Measurements from ENCODE around the gene FXYD6. TPM values are rescaled to one million over a fixed set of nuclear protein-coding genes. Genes with fewer than 3 reads are reported as not detected.

FXYD6 gene
- total RNA-seq, 1 experiment from 2014 or later, result not detected

DNA sequence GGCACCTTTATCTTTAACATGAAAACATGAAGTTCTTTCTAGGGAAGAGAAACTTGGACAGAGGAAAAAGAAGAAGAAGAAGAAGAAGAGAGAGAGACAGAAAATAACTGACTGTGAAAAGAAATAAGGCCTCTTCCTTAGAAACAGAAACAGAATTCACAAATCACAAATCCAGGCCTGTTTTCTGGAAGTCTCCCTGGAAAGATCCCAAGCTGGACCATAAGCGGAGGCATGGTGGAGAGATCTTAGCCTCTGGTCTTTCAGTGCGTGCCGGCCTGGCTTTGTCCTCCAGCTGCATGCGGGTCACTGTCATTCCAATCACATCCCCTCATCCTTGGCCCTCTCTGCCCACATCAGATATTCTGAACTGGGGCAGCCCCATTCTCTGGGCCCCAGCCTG lies 6.9 kb downstream of the FXYD6 start:
- no TSS peak for BruUV-seq (replicated peaks)
- no peaks in the 10 kb centered on the region for H3K36me3 ChIP-seq (ENCODE audit: low read depth, low read length)
- H2AFZ ChIP-seq (ENCODE audit: low read length), result no peak overlapping the region
- H3K27me3 ChIP-seq (ENCODE audit: low read length), result peaks cover 100% of the 10 kb centered on the region
- intact Hi-C loops (cut with micrococcal nuclease), result no loop called here
- CTCF ChIA-PET, result no interaction called here
- no peaks in the 10 kb centered on the region for H4K20me1 ChIP-seq (ENCODE audit: low read length)
- H3K9me3 ChIP-seq (ENCODE audit: low read length), result no peaks in the 10 kb centered on the region
- TF ChIP-seq EZH2phosphoT487 (IDR thresholded peaks at IDR 0.05; ENCODE audit: borderline replicate concordance, low read length), result no peak
- TF ChIP-seq EZH2 (IDR thresholded peaks at IDR 0.05; ENCODE audit: low read length, unreplicated experiment), result no peak
- TF ChIP-seq, protein P1, sequence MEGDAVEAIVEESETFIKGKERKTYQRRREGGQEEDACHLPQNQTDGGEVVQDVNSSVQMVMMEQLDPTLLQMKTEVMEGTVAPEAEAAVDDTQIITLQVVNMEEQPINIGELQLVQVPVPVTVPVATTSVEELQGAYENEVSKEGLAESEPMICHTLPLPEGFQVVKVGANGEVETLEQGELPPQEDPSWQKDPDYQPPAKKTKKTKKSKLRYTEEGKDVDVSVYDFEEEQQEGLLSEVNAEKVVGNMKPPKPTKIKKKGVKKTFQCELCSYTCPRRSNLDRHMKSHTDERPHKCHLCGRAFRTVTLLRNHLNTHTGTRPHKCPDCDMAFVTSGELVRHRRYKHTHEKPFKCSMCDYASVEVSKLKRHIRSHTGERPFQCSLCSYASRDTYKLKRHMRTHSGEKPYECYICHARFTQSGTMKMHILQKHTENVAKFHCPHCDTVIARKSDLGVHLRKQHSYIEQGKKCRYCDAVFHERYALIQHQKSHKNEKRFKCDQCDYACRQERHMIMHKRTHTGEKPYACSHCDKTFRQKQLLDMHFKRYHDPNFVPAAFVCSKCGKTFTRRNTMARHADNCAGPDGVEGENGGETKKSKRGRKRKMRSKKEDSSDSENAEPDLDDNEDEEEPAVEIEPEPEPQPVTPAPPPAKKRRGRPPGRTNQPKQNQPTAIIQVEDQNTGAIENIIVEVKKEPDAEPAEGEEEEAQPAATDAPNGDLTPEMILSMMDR (conservative IDR thresholded peaks at IDR 0.05; ENCODE audit: low read depth, low read length), result no peak
- H3K4me1 ChIP-seq (ENCODE audit: insufficient read depth, low read length), result no peaks in the 10 kb centered on the region
- POLR2A ChIA-PET (ENCODE audit: unreplicated experiment), result no interaction called here
- ATAC-seq (no peak), DNase-seq (no peak)
- no peak overlapping the region for H3K4me3 ChIP-seq (ENCODE audit: low read length)
- no peak overlapping the region for H3K9ac ChIP-seq (ENCODE audit: low read length)
- H3K4me2 ChIP-seq (ENCODE audit: low read length), result no peak overlapping the region
- H3K79me2 ChIP-seq (ENCODE audit: low read length), result no peaks in the 10 kb centered on the region
- no peaks in the 10 kb centered on the region for H3F3A ChIP-seq (ENCODE audit: low read length, unreplicated experiment)
- no peak overlapping the region for H3K27ac ChIP-seq (ENCODE audit: low read length)
- no peaks in the 10 kb centered on the region for H3K9me2 ChIP-seq (replicated peaks; ENCODE audit: low read length)

DNA sequence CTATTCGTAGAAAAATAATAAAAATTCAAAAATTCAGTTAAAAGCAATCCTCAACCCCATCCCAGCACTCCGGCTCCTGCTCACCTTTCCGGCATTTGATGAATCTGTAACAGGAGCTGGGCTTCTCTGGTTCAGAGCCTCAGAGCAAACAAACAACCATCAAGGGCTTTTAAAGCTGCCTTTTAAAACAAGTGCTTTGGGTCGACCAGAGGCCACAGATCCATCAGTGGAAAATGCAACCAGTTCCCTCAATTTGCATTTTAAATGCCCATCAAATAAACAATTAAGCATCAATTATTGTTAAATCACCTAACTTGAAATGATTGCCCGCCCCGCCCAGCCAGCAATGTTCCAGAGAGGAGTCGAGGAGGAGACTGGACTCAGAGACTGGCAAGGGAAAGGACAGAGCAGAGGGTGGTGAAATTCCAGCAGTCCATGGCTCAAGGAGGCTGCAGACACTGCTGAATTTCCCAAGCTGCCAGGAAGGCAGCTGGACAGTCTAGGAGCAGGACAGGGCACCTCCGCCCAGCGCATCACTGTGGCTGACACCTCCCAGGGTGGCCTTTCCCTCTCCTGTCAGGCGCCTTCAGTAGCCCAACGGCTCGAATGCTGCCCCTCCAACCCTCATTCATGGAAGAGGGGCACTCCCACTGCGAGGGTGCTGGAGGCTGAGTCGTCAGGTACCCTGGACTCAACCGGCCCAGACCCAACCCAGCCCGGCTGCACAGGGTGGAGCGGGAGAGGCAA lies 7.5 kb downstream of the FXYD6 start:
- H3K27me3 ChIP-seq (ENCODE audit: low read length), result peaks cover 100% of the 10 kb centered on the region
- ChIA-PET POLR2A (ENCODE audit: unreplicated experiment) (no interaction called here), CTCF (no interaction called here)
- no peaks in the 10 kb centered on the region for H3K79me2 ChIP-seq (ENCODE audit: low read length)
- no peak overlapping the region for H3K4me2 ChIP-seq (ENCODE audit: low read length)
- H3K9me2 ChIP-seq (replicated peaks; ENCODE audit: low read length), result no peaks in the 10 kb centered on the region
- H3F3A ChIP-seq (ENCODE audit: low read length, unreplicated experiment), result no peaks in the 10 kb centered on the region
- TF ChIP-seq EZH2phosphoT487 (IDR thresholded peaks at IDR 0.05; ENCODE audit: borderline replicate concordance, low read length) (no peak), EZH2 (IDR thresholded peaks at IDR 0.05; ENCODE audit: low read length, unreplicated experiment) (no peak)
- TF ChIP-seq, protein P1 (conservative IDR thresholded peaks at IDR 0.05; ENCODE audit: low read depth, low read length), result no peak
- H2AFZ ChIP-seq (ENCODE audit: low read length), result no peak overlapping the region
- ATAC-seq (no peak), DNase-seq (no peak)
- no peak overlapping the region for H3K9ac ChIP-seq (ENCODE audit: low read length)
- H4K20me1 ChIP-seq (ENCODE audit: low read length), result no peaks in the 10 kb centered on the region
- H3K9me3 ChIP-seq (ENCODE audit: low read length), result no peaks in the 10 kb centered on the region
- H3K36me3 ChIP-seq (ENCODE audit: low read depth, low read length), result no peaks in the 10 kb centered on the region
- intact Hi-C loops (cut with micrococcal nuclease), result no loop called here
- no peaks in the 10 kb centered on the region for H3K4me1 ChIP-seq (ENCODE audit: insufficient read depth, low read length)
- BruUV-seq (replicated peaks), result no TSS peak
- H3K27ac ChIP-seq (ENCODE audit: low read length), result no peak overlapping the region
- H3K4me3 ChIP-seq (ENCODE audit: low read length), result no peak overlapping the region

DNA sequence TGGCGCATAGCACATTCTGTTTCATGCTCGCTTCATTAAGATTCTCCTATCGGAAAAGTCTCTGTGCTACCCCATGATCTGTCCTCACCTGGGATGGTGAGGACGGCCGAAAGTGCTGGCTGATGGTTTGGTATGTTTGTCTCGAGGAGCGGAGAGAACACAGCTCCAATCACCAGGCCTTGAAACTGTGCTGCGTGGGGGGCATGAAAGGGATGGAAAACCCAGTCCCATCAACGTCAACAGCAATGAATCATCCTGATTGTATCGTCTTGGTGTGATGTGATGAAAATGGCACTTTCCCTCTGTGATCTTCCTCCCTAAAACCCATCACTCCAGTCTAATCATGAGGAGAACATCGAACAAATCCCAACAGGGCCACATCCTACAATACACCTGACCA lies 8.4 kb downstream of the FXYD6 start:
- Histone ChIP-seq H3K9me3 (ENCODE audit: low read length) (no peaks in the 10 kb centered on the region), H3F3A (ENCODE audit: low read length, unreplicated experiment) (no peaks in the 10 kb centered on the region), H3K4me2 (ENCODE audit: low read length) (no peak overlapping the region), H3K9me2 (replicated peaks; ENCODE audit: low read length) (no peaks in the 10 kb centered on the region), H4K20me1 (ENCODE audit: low read length) (no peaks in the 10 kb centered on the region), H3K27me3 (ENCODE audit: low read length) (peaks cover 100% of the 10 kb centered on the region), H3K4me3 (ENCODE audit: low read length) (no peak overlapping the region), H2AFZ (ENCODE audit: low read length) (no peak overlapping the region), H3K27ac (ENCODE audit: low read length) (no peak overlapping the region), H3K9ac (ENCODE audit: low read length) (no peak overlapping the region), H3K4me1 (ENCODE audit: insufficient read depth, low read length) (no peaks in the 10 kb centered on the region), H3K36me3 (ENCODE audit: low read depth, low read length) (no peaks in the 10 kb centered on the region), H3K79me2 (ENCODE audit: low read length) (no peaks in the 10 kb centered on the region)
- no TSS peak for BruUV-seq (replicated peaks)
- intact Hi-C loops (cut with micrococcal nuclease), result no loop called here
- TF ChIP-seq, protein P1 (conservative IDR thresholded peaks at IDR 0.05; ENCODE audit: low read depth, low read length), result no peak
- TF ChIP-seq EZH2phosphoT487 (IDR thresholded peaks at IDR 0.05; ENCODE audit: borderline replicate concordance, low read length), result no peak
- TF ChIP-seq EZH2 (IDR thresholded peaks at IDR 0.05; ENCODE audit: low read length, unreplicated experiment), result no peak
- ChIA-PET CTCF (no interaction called here), POLR2A (ENCODE audit: unreplicated experiment) (no interaction called here)
- ATAC-seq (no peak), DNase-seq (no peak)
